ENCODE measurements around the gene FAP. TPM values are rescaled to one million over a fixed set of nuclear protein-coding genes. Genes with fewer than 3 reads are reported as not detected.

FAP gene
- total RNA-seq, 1 donor from 2014 or later = not detected

DNA sequence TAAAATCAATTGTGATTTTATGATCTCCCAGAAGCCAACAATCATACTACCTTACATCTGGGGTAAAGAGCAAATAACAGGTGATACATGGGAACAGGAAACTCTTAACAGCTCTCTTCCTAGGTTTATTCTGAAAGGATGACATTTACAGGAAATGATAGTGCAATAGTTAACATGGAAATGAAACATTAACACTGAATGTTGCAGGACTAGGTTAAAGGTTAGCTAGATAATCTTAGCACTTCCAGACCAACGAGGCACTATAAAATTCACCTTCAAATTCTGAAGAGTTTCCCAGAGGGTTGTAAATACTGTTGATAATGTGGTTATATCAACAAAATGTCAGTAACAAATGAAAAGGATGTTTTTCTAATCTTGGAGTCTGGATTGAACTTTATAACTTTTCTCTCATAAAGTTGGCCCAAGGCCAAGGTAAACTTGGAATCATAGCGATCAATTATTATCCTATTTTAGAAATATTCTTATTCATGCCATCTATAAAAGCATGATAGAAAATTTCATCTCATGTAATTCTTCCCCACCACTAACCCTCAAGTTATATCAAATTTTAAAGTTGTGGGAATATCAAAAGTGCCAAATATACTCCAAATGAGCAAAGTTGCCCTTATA is 58.3 kb downstream of the FAP start:
- no peaks in the 10 kb centered on the region for H3K27me3 Mint-ChIP-seq (ENCODE audit: insufficient read depth, low read depth)
- TF ChIP-seq, protein P1, sequence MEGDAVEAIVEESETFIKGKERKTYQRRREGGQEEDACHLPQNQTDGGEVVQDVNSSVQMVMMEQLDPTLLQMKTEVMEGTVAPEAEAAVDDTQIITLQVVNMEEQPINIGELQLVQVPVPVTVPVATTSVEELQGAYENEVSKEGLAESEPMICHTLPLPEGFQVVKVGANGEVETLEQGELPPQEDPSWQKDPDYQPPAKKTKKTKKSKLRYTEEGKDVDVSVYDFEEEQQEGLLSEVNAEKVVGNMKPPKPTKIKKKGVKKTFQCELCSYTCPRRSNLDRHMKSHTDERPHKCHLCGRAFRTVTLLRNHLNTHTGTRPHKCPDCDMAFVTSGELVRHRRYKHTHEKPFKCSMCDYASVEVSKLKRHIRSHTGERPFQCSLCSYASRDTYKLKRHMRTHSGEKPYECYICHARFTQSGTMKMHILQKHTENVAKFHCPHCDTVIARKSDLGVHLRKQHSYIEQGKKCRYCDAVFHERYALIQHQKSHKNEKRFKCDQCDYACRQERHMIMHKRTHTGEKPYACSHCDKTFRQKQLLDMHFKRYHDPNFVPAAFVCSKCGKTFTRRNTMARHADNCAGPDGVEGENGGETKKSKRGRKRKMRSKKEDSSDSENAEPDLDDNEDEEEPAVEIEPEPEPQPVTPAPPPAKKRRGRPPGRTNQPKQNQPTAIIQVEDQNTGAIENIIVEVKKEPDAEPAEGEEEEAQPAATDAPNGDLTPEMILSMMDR (IDR thresholded peaks at IDR 0.05) = no peak
- TF ChIP-seq EZH2phosphoT487 (IDR thresholded peaks at IDR 0.05) = no peak
- TF ChIP-seq EZH2 (IDR thresholded peaks at IDR 0.05) = no peak
- H3K4me1 Mint-ChIP-seq = no peaks in the 10 kb centered on the region
- Histone ChIP-seq H3K79me2 (ENCODE audit: low read depth) (no peaks in the 10 kb centered on the region), H3K36me3 (no peaks in the 10 kb centered on the region), H3K9me3 (ENCODE audit: low read depth) (no peaks in the 10 kb centered on the region), H3K27me3 (no peaks in the 10 kb centered on the region), H3K4me1 (no peaks in the 10 kb centered on the region), H3K27ac (no peak overlapping the region), H3K4me3 (no peak overlapping the region), H2AFZ (replicated peaks) (no peak overlapping the region), H4K20me1 (ENCODE audit: low read depth) (no peaks in the 10 kb centered on the region), H3F3A (ENCODE audit: low read depth) (no peaks in the 10 kb centered on the region), H3K9ac (no peak overlapping the region), H3K4me2 (no peak overlapping the region)
- no peaks in the 10 kb centered on the region for H3K36me3 Mint-ChIP-seq
- H3K9me3 Mint-ChIP-seq = no peaks in the 10 kb centered on the region
- DNase-seq (ENCODE audit: low spot score) = no peak
- no peak overlapping the region for H3K4me3 Mint-ChIP-seq
- no peak overlapping the region for H3K27ac Mint-ChIP-seq

- no peak overlapping the region for H2AFZ ChIP-seq (replicated peaks)
- H3K27me3 ChIP-seq = no peaks in the 10 kb centered on the region
- Mint-ChIP-seq H3K4me3 (no peak overlapping the region), H3K9me3 (no peaks in the 10 kb centered on the region), H3K36me3 (no peaks in the 10 kb centered on the region), H3K27ac (no peak overlapping the region), H3K4me1 (no peaks in the 10 kb centered on the region), H3K27me3 (ENCODE audit: insufficient read depth, low read depth) (no peaks in the 10 kb centered on the region)
- no peak overlapping the region for H3K9ac ChIP-seq
- no peak overlapping the region for H3K4me3 ChIP-seq
- no peak for DNase-seq (ENCODE audit: low spot score)
- H3K79me2 ChIP-seq (ENCODE audit: low read depth) = no peaks in the 10 kb centered on the region
- no peaks in the 10 kb centered on the region for H3K36me3 ChIP-seq
- no peaks in the 10 kb centered on the region for H3K4me1 ChIP-seq
- H3K27ac ChIP-seq = no peak overlapping the region
- no peak overlapping the region for H3K4me2 ChIP-seq
- H4K20me1 ChIP-seq (ENCODE audit: low read depth) = no peaks in the 10 kb centered on the region
- no peak for TF ChIP-seq EZH2phosphoT487 (IDR thresholded peaks at IDR 0.05)
- TF ChIP-seq, protein P1 (IDR thresholded peaks at IDR 0.05) = no peak
- TF ChIP-seq EZH2 (IDR thresholded peaks at IDR 0.05) = no peak
- no peaks in the 10 kb centered on the region for H3K9me3 ChIP-seq (ENCODE audit: low read depth)
- H3F3A ChIP-seq (ENCODE audit: low read depth) = no peaks in the 10 kb centered on the region
These were observed 58.9 kb downstream of the FAP start for GRCh38 chr2:162184359-162184758.

- TF ChIP-seq, protein P1 (IDR thresholded peaks at IDR 0.05) = no peak
- TF ChIP-seq EZH2 (IDR thresholded peaks at IDR 0.05) (no peak), EZH2phosphoT487 (IDR thresholded peaks at IDR 0.05) (no peak)
- Mint-ChIP-seq H3K9me3 (no peaks in the 10 kb centered on the region), H3K27me3 (ENCODE audit: insufficient read depth, low read depth) (no peaks in the 10 kb centered on the region)
These were observed 60.9 kb downstream of the FAP start for GRCh38 chr2:162182395-162182794.

More at GRCh38 chr2:162182395-162182794, 60.9 kb downstream of the FAP start:
- no peaks in the 10 kb centered on the region for H3K36me3 ChIP-seq
- Mint-ChIP-seq H3K4me3 (no peak overlapping the region), H3K27ac (no peak overlapping the region), H3K36me3 (no peaks in the 10 kb centered on the region), H3K4me1 (no peaks in the 10 kb centered on the region)
- no peak overlapping the region for H3K9ac ChIP-seq
- no peaks in the 10 kb centered on the region for H4K20me1 ChIP-seq (ENCODE audit: low read depth)
- H3K4me2 ChIP-seq = no peak overlapping the region
- DNase-seq (ENCODE audit: low spot score) = no peak
- no peaks in the 10 kb centered on the region for H3F3A ChIP-seq (ENCODE audit: low read depth)
- H3K79me2 ChIP-seq (ENCODE audit: low read depth) = no peaks in the 10 kb centered on the region
- no peaks in the 10 kb centered on the region for H3K9me3 ChIP-seq (ENCODE audit: low read depth)
- no peaks in the 10 kb centered on the region for H3K4me1 ChIP-seq
- no peak overlapping the region for H3K27ac ChIP-seq
- H3K27me3 ChIP-seq = no peaks in the 10 kb centered on the region
- no peak overlapping the region for H2AFZ ChIP-seq (replicated peaks)
- H3K4me3 ChIP-seq = no peak overlapping the region

All from neural progenitor cell (in vitro differentiated cells).